BLaER1 treated with 17β-estradiol and CSF1 and Interleukin-3, amounts not matched to agents 10 nM and 100 nM (cell line): ENCODE measurements around the gene TFDP1.

Experiments
- H3K27ac ChIP-seq, 11 experiments: shearing (Covaris generic); formaldehyde crosslinking; 2 replicates each; pipeline ENCODE4 v1.8.1; 2022
- H3K27me3 ChIP-seq, 11 experiments: shearing (Covaris generic); formaldehyde crosslinking; 2 replicates each; pipeline ENCODE4 v1.8.1; 2022
- H3K36me3 ChIP-seq, 11 experiments: shearing (Covaris generic); formaldehyde crosslinking; 2 replicates each; pipeline ENCODE4 v1.8.1; 2022
- H3K4me1 ChIP-seq, 10 experiments: shearing (Covaris generic); formaldehyde crosslinking; 2 replicates each; pipeline ENCODE4 v1.8.1; 2022
- H3K4me2 ChIP-seq, 11 experiments: shearing (Covaris generic); formaldehyde crosslinking; 2 replicates each; pipeline ENCODE4 v1.8.1; 2022
- H3K4me3 ChIP-seq, 10 experiments: shearing (Covaris generic); formaldehyde crosslinking; 2 replicates each; pipeline ENCODE4 v1.8.1; 2022
- H3K9ac ChIP-seq, 11 experiments: shearing (Covaris generic); formaldehyde crosslinking; 2 replicates each; pipeline ENCODE4 v1.8.1; 2022
- H3K9me3 ChIP-seq, 11 experiments: shearing (Covaris generic); formaldehyde crosslinking; replicated peaks in 1 of 11; 2 replicates each; pipeline ENCODE4 v1.8.1; 2022
- H4K20me1 ChIP-seq, 11 experiments: shearing (Covaris generic); formaldehyde crosslinking; 2 replicates each; pipeline ENCODE4 v1.8.1; 2022
- Cebpa-rat ChIP-seq, 11 experiments: shearing (Covaris generic); IDR thresholded peaks; 2 replicates each; pipeline ENCODE4 v1.8.1; 2022

Gene TFDP1

DNA sequence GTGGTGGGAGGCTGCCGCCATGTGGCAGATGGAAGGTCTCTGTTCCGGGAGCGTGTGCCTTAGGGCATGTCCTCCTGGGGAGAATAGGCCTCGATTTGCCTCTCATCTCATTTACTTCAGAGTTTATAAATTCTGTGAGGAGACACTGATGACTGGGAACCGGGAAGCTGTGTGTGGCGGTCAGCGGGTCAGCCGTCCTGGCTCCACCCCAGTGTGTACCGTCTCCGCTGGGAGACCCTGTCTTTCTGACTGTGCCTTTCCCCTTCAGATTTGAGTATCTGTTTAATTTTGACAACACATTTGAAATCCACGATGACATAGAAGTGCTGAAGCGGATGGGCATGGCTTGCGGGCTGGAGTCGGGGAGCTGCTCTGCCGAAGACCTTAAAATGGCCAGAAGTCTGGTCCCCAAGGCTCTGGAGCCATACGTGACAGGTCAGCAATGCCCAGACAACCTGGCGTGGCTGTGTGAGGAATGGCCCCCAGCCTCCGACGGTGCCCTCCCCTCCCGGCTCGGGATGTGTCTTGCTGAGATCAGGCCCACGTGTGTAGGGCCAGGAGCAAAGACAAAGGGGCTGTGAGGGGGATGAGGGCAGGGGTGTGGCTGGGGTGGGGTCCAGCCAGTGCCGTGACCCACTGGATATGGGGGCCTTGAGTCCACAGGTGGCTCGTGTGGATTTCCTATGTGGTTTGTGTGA is 51.9 kb downstream of the TFDP1 start:
- H3K27me3 ChIP-seq, result no peaks in the 10 kb centered on the region
- H4K20me1 ChIP-seq, result peaks cover 0 to 72% (median 45%) of the 10 kb centered on the region in 11 experiments; a peak in 18 of 22 replicates
- no peak overlapping the region for H3K4me3 ChIP-seq
- no peak overlapping the region for H3K9ac ChIP-seq
- peaks cover 0 to under 1% (median 0%) of the 10 kb centered on the region in 10 experiments; a peak in 1 of 20 replicates for H3K4me1 ChIP-seq
- H3K9me3 ChIP-seq, result peaks cover 0 to 6% (median 0%) of the 10 kb centered on the region in 11 experiments; a peak in 8 of 22 replicates
- TF ChIP-seq Cebpa-rat (IDR thresholded peaks at IDR 0.05), result no peak
- H3K27ac ChIP-seq, result no peak overlapping the region
- H3K4me2 ChIP-seq, result no peak overlapping the region
- peaks cover 95 to 99% (median 98%) of the 10 kb centered on the region in 11 experiments for H3K36me3 ChIP-seq

DNA sequence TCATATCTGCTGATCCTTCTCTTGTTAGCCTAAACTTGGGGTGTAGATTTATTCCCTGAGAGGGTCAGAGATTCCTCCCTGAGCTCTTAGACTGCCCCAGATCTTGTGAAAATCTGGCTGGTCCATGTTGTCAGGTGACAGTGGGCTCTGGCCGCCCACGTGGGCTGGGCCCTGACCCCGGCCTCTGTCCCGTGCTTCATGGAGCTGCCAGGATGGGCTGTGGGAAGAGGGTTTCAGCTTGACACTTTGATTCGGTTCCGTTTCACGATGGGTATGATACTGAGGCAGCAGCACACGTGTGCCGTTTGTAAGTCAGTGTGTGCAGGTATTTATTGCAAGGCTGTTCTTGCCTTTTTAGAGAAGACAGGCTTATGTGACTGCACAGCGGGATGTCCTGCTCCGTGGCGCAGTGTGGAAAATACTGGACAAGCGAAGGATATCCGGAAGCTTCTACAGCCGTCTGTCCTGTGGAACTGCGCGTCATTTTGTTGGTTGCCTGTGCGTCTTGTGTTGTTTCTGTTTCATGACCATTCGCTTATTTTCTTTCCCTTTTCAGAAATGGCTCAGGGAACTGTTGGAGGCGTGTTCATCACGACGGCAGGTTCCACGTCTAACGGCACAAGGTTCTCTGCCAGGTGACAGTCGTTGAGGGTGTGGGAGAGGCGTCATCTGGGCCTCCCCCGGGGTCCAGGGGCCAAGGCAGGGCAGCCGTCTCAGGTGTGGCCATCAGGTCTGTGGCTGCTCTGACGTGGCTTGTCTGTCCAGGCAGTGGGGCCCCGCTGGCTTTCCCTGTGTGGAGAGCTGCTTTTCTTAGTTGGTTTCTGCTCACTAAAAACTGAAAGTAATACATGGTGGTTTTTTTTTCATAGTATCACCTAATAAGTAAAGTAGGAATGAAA is 53.0 kb downstream of the TFDP1 start:
- no peak for TF ChIP-seq Cebpa-rat (IDR thresholded peaks at IDR 0.05)
- Histone ChIP-seq H4K20me1 (peaks cover 0 to 61% (median 37%) of the 10 kb centered on the region in 11 experiments; a peak in 16 of 22 replicates), H3K27ac (no peak overlapping the region), H3K9me3 (peaks cover 0 to 17% (median 8%) of the 10 kb centered on the region in 11 experiments; a peak in 13 of 22 replicates), H3K36me3 (peaks cover 95 to 99% (median 98%) of the 10 kb centered on the region in 11 experiments), H3K4me2 (no peak overlapping the region), H3K9ac (no peak overlapping the region), H3K4me1 (peaks cover 0 to 12% (median 7%) of the 10 kb centered on the region in 10 experiments; a peak in 16 of 20 replicates), H3K4me3 (no peak overlapping the region), H3K27me3 (no peaks in the 10 kb centered on the region)

DNA sequence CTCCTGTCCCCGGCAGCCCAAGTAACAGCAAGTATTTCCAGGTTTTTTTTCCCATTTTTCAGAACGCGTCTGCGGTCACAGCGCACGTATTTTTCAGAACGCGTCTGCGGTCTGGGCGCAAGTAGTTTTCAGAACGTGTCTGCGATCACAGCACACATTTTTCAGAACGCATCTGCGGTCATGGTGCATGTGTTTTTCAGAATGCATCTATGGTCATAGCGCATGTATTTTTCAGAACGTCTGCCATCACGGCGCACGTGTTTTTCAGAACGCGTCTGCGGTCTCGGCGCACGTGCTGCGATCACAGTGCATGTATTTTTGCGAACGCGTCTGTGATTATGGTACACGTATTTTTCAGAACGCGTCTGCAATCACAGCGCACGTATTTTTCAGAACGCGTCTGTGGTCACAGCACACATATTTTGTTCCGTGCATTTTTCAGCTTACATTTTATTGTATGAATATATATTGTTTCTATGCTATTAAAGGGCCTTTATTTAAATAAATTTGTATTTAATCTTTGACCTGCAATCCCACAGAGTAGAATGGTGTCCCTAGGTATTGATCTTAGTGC is 53.7 kb downstream of the TFDP1 start:
- peaks cover 0 to 53% (median 31%) of the 10 kb centered on the region in 11 experiments; a peak in 14 of 22 replicates for H4K20me1 ChIP-seq
- no peak overlapping the region for H3K4me3 ChIP-seq
- H3K27ac ChIP-seq, result no peak overlapping the region
- no peaks in the 10 kb centered on the region for H3K27me3 ChIP-seq
- H3K36me3 ChIP-seq, result peaks cover 90 to 96% (median 93%) of the 10 kb centered on the region in 11 experiments
- no peak overlapping the region for H3K4me2 ChIP-seq
- peaks cover 0 to 19% (median 15%) of the 10 kb centered on the region in 10 experiments; a peak in 16 of 20 replicates for H3K4me1 ChIP-seq
- TF ChIP-seq Cebpa-rat (IDR thresholded peaks at IDR 0.05), result no peak
- H3K9me3 ChIP-seq, result peaks cover 0 to 17% (median 10%) of the 10 kb centered on the region in 11 experiments; a peak in 13 of 22 replicates
- H3K9ac ChIP-seq, result no peak overlapping the region

DNA sequence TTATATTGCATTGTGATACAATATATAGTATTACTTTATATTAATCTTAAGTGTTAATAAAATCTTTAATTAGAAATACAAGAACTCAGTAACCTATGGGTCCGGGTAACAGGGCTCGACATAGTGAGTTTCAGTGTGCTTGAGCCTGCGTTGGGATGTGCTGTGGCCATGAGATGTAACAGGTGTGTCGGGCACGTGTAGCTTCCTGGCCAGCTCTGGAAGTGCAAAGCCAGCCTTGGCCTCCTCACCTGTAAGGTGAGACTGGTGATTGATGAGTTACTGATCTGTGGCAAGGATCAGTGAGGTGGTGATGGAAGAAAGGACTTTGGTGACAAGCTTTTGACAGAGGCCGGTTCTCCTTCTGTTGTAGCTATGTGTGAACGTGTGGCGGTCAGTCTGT is 54.3 kb downstream of the TFDP1 start:
- Histone ChIP-seq H3K4me1 (peaks cover 0 to 25% (median 20%) of the 10 kb centered on the region in 10 experiments; a peak in 17 of 20 replicates), H3K36me3 (peaks cover 84 to 91% (median 88%) of the 10 kb centered on the region in 11 experiments), H4K20me1 (peaks cover 0 to 49% (median 26%) of the 10 kb centered on the region in 11 experiments; a peak in 14 of 22 replicates), H3K9ac (no peak overlapping the region), H3K9me3 (peaks cover 0 to 17% (median 10%) of the 10 kb centered on the region in 11 experiments; a peak in 13 of 22 replicates), H3K27ac (no peak overlapping the region), H3K4me3 (no peak overlapping the region), H3K4me2 (no peak overlapping the region), H3K27me3 (no peaks in the 10 kb centered on the region)
- TF ChIP-seq Cebpa-rat (IDR thresholded peaks at IDR 0.05), result no peak

DNA sequence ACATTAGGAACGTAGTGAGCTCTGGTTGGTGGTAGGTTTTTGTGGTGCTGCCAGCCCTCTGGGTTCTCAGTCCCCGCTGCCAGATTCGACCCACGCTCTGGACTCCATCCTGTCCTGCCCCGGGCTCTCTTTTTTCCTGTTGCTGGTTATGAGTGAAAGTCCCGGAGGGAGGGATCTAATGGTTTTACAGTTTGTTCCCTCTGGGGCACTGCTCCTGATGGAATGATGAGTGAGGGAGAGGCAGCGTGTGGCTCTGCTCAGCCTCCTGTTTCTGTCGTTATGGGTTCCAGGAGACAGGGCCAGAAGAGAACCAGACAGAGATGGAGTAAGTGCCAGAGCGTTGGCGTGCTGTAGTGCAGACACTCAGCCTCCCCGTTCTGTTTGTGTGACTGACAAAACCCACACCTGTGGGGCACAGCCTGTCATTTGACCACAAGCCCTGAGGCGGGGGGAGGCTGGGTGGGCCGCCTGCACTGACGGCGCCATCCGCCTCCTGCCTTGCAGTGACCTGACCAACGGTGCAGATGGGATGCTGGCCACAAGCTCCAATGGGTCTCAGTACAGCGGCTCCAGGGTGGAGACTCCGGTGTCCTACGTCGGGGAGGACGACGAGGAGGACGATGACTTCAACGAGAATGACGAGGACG is 55.2 kb downstream of the TFDP1 start:
- Histone ChIP-seq H4K20me1 (peaks cover 0 to 40% (median 24%) of the 10 kb centered on the region in 11 experiments; a peak in 12 of 22 replicates), H3K9me3 (peaks cover 0 to 17% (median 10%) of the 10 kb centered on the region in 11 experiments; a peak in 13 of 22 replicates), H3K27ac (no peak overlapping the region), H3K4me1 (peaks cover 0 to 33% (median 28%) of the 10 kb centered on the region in 10 experiments; a peak in 17 of 20 replicates), H3K4me2 (no peak overlapping the region), H3K4me3 (no peak overlapping the region), H3K9ac (no peak overlapping the region), H3K27me3 (no peaks in the 10 kb centered on the region), H3K36me3 (peaks cover 75 to 84% (median 79%) of the 10 kb centered on the region in 11 experiments)
- no peak for TF ChIP-seq Cebpa-rat (IDR thresholded peaks at IDR 0.05)

DNA sequence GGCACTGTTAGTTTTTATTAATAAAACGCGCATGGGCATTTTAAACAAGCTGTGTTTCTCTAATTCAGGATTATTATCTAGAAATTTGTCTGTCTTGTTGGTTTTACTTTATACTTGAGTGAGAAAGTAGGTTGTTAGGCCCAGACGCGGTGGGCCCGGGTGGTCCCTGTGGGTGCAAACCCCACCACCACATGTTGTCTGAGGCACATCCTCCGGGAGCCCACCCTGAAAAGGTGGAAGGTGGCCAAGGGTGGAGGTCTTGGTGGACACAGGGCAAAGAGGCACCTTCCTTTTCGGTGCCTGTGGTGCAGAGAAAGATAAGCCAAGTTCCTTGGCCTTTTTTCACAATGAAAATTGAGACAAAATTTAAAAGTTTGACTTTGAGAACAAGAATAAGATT is 56.9 kb downstream of the TFDP1 start:
- peaks cover 58 to 73% (median 62%) of the 10 kb centered on the region in 11 experiments for H3K36me3 ChIP-seq
- no peak overlapping the region for H3K27ac ChIP-seq
- H3K4me2 ChIP-seq, result peak overlapping the region in 1 of 11 experiments; percentile 71; a peak in 2 of 22 replicates

DNA sequence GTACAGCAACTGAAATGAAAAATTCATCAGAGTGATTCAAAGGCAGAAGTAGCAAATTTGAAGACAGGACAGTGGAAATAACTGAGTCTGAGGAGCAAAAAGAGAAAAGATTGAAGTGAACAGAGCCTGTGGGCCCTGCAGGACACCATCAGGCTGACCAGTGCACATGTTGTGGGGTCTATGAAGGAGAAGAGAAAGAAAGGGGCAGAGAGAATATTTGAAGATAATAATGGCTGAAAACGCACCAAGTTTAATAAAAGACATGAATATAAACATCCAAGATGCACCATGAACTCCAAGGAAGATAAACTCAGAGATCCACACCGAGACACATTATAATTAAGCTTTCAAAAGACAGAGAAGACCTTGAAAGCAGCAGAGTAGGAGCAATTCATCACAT is 58.0 kb downstream of the TFDP1 start:
- H3K9me3 ChIP-seq, result peaks cover 0 to 17% (median 10%) of the 10 kb centered on the region in 11 experiments; a peak in 13 of 22 replicates
- H3K9ac ChIP-seq, result no peak overlapping the region
- peaks cover 47 to 62% (median 50%) of the 10 kb centered on the region in 11 experiments for H3K36me3 ChIP-seq
- no peaks in the 10 kb centered on the region for H3K27me3 ChIP-seq
- H3K27ac ChIP-seq, result peak overlapping the region in 6 of 11 experiments; percentile 7 to 67 (median 40); a peak in 8 of 22 replicates
- H3K4me2 ChIP-seq, result peak overlapping the region in 9 of 11 experiments; percentile 4 to 71 (median 64); a peak in 14 of 22 replicates
- no peak overlapping the region for H3K4me3 ChIP-seq
- H4K20me1 ChIP-seq, result peaks cover 0 to 14% (median 3%) of the 10 kb centered on the region in 11 experiments; a peak in 8 of 22 replicates
- H3K4me1 ChIP-seq, result peaks cover 13 to 61% (median 56%) of the 10 kb centered on the region in 10 experiments
- no peak for TF ChIP-seq Cebpa-rat (IDR thresholded peaks at IDR 0.05)

More for the DNA sequence above, 56.9 kb downstream of the TFDP1 start:
- no peak overlapping the region for H3K4me3 ChIP-seq
- peaks cover 1 to 50% (median 45%) of the 10 kb centered on the region in 10 experiments; a peak in 17 of 20 replicates for H3K4me1 ChIP-seq
- H3K27me3 ChIP-seq, result no peaks in the 10 kb centered on the region
- H3K9me3 ChIP-seq, result peaks cover 0 to 17% (median 10%) of the 10 kb centered on the region in 11 experiments; a peak in 13 of 22 replicates
- peaks cover 0 to 23% (median 10%) of the 10 kb centered on the region in 11 experiments; a peak in 10 of 22 replicates for H4K20me1 ChIP-seq
- no peak for TF ChIP-seq Cebpa-rat (IDR thresholded peaks at IDR 0.05)
- H3K9ac ChIP-seq, result no peak overlapping the region
